AG04450 (cell line): Measurements from ENCODE around the gene TAX1BP1. TPM values are rescaled to one million over a fixed set of nuclear protein-coding genes. Genes with fewer than 3 reads are reported as not detected.

Experiments
- CTCF ChIA-PET: fragments of 300-600, 350-600 bp; formaldehyde crosslinking; extraction: SDS; loops from one replicate; lab custom pipeline; 2022; ENCODE audit warnings: antibody characterized with exemption, inconsistent platforms; lab: Charles Lee
- POLR2A ChIA-PET: fragments of 350-600 bp; formaldehyde crosslinking; extraction: SDS; loops from one replicate; lab custom pipeline; 2021; ENCODE audit warnings: antibody characterized with exemption, inconsistent platforms; lab: Yijun Ruan, JAX
- DNase-seq: peaks from one replicate; pipeline ENCODE4 v3.0.0-alpha.2; 2011; ENCODE audit warnings: low read depth, low spot score
- H3K27ac ChIP-seq: one replicate; pipeline ENCODE4 v1.5.1; 2012; ENCODE audit warnings: low read depth, low read length, control low read depth
- H3K27me3 ChIP-seq: one replicate; pipeline ENCODE4 v1.6.0; 2012; ENCODE audit warnings: low read length; ENCODE audit not compliant: control insufficient read depth, insufficient read depth
- H3K4me3 ChIP-seq: 2 replicates; pipeline ENCODE4 v1.5.1; 2011; ENCODE audit warnings: mild to moderate bottlenecking, low read depth, low read length, control low read depth
- H3K9me3 ChIP-seq: 2 replicates; pipeline ENCODE4 v1.5.1; 2012; ENCODE audit warnings: low read length; ENCODE audit not compliant: control insufficient read depth, insufficient read depth
- polyA plus RNA-seq: library from polyadenylated mRNA; depleted of rRNA; stranded (reverse); fragments of >200 nt; gene quantifications from 2 replicates; pipeline ENCODE4 v1.2.3, GENCODE V29; 2011
- TF ChIP-seq, protein P1 (sequence below): IDR thresholded peaks from 2 replicates; pipeline ENCODE4 v1.5.1; 2011; ENCODE audit warnings: low read depth, low read length, control low read depth, inconsistent platforms

The TAX1BP1 gene
- polyA plus RNA-seq, 1 experiment, result 116 TPM

DNA sequence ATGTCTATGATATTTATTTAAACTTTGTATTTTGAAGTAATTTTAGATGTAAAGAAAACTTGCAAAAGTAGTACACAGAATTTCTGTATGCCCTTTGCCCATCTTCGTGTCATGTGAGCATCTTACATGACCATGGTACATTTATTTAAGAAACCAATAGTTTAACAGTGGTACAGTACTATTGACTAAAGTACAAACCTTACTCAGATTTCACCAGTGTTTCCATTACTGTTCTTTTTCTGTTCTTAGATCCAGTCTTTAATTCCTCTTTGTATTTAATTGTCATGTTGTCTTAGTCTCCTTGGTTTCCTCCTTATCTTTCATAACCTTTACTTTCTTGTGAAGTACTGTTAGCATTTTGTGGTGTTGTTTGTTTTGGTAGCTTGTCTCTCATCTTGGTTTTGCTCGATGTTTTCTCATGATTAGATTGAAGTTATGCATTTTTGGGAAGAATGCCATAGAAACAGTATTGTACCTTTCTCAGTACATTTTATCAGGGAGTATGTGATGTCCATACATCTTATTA is 24.1 kb downstream of the TAX1BP1 start:
- CTCF ChIA-PET, result interaction anchor here (0.6 to 2.5 kb wide), 6 partner anchors 10 to 584 kb away, joined by 3 to 8 read pairs (median 4); no protein-coding TSS in a partner anchor
- TF ChIP-seq, protein P1, sequence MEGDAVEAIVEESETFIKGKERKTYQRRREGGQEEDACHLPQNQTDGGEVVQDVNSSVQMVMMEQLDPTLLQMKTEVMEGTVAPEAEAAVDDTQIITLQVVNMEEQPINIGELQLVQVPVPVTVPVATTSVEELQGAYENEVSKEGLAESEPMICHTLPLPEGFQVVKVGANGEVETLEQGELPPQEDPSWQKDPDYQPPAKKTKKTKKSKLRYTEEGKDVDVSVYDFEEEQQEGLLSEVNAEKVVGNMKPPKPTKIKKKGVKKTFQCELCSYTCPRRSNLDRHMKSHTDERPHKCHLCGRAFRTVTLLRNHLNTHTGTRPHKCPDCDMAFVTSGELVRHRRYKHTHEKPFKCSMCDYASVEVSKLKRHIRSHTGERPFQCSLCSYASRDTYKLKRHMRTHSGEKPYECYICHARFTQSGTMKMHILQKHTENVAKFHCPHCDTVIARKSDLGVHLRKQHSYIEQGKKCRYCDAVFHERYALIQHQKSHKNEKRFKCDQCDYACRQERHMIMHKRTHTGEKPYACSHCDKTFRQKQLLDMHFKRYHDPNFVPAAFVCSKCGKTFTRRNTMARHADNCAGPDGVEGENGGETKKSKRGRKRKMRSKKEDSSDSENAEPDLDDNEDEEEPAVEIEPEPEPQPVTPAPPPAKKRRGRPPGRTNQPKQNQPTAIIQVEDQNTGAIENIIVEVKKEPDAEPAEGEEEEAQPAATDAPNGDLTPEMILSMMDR, result no peak
- no peaks in the 10 kb centered on the region for H3K27me3 ChIP-seq
- no peak overlapping the region for H3K27ac ChIP-seq
- DNase-seq, result no peak
- no peaks in the 10 kb centered on the region for H3K9me3 ChIP-seq
- H3K4me3 ChIP-seq, result no peak overlapping the region
- POLR2A ChIA-PET, result no interaction called here

DNA sequence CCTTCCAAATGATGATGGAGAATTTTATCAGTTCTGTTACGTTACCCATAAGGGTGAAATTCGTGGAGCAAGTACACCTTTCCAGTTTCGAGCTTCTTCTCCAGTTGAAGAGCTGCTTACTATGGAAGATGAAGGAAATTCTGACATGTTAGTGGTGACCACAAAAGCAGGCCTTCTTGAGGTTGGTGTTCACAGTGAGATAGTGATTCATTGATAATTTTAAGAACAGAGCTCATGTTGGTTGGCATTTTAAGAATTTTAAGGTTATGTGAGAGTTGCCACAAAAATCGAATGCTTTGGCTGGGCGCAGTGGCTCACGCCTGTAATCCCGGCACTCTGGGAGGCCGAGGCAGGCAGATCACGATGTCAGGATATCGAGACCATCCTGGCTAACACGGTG is 25.9 kb downstream of the TAX1BP1 start:
- H3K9me3 ChIP-seq, result no peaks in the 10 kb centered on the region
- H3K4me3 ChIP-seq, result no peak overlapping the region
- ChIA-PET CTCF (interaction anchor here (0.8 to 1.5 kb wide), 3 partner anchors 9 to 328 kb away, joined by 3 to 4 read pairs (median 3); no protein-coding TSS in a partner anchor), POLR2A (no interaction called here)
- H3K27me3 ChIP-seq, result no peaks in the 10 kb centered on the region
- TF ChIP-seq, protein P1, result no peak
- no peak for DNase-seq
- H3K27ac ChIP-seq, result no peak overlapping the region

DNA sequence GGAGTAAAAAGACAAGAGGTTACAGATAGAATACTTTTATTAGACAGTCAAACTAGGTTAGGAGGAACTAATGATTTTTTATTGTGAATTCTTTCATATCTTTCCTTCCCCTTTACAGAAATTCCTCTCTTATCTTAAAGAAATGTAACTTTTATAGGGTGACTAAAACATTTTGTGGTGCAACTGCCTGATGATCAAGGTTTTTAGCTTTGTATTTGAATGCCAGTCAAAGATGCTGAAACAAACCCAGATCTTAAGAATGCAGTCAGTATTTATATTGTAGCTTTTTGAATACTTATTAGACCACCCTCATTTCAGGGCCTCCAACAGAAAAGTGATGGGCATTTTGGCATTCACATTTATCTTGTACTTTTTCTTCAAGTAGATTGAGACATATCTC is 27.4 kb downstream of the TAX1BP1 start:
- H3K27me3 ChIP-seq, result no peaks in the 10 kb centered on the region
- TF ChIP-seq, protein P1, result no peak
- no peak overlapping the region for H3K4me3 ChIP-seq
- H3K9me3 ChIP-seq, result no peaks in the 10 kb centered on the region
- DNase-seq, result no peak
- POLR2A ChIA-PET, result interaction anchor here (0.6 kb wide), 1 partner anchor 10 kb away, joined by 3 read pairs; no protein-coding TSS in a partner anchor
- H3K27ac ChIP-seq, result no peak overlapping the region
- CTCF ChIA-PET, result interaction anchor here (0.9 to 1.2 kb wide), 2 partner anchors 18 to 22 kb away, joined by 5 to 6 read pairs; no protein-coding TSS in a partner anchor

DNA sequence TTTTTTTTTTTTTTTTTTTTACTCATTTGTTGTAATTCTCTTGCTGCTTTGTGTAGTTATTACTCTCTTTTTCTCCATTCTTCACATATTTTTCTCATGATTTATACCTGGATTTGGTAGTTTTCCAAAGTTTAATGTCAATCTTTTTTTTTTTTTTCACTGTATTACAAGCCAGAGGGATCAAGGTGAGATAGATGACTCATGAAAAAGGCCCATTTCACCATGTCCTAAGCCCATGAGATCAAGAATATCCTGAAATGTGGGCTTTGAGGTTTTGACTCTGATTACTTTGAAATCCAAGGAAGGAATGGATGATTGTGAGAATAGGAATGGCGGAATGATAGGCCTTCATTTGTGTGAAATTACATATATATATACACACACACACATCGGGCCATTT is 31.1 kb downstream of the TAX1BP1 start:
- ChIA-PET POLR2A (no interaction called here), CTCF (interaction anchor here (0.7 to 6.8 kb wide), 2 partner anchors 576 to 1054 kb away, joined by 3 to 47 read pairs; no protein-coding TSS in a partner anchor)
- DNase-seq, result no peak

More for the DNA sequence above, 31.1 kb downstream of the TAX1BP1 start:
- no peaks in the 10 kb centered on the region for H3K27me3 ChIP-seq
- no peak overlapping the region for H3K27ac ChIP-seq
- no peak overlapping the region for H3K4me3 ChIP-seq
- H3K9me3 ChIP-seq, result no peaks in the 10 kb centered on the region
- TF ChIP-seq, protein P1, result no peak
